Mucosa of stomach (tissue), 1 donor: ENCODE results near the gene CCDC69.

ENCODE experiments used
- H3K27me3 ChIP-seq: one replicate; pipeline ENCODE4 v1.7.0; 2013; ENCODE audit warnings: mild to moderate bottlenecking, low read length; ENCODE audit not compliant: control insufficient read depth, insufficient read depth
- H3K36me3 ChIP-seq: one replicate; pipeline ENCODE4 v1.7.0; 2013; ENCODE audit warnings: low read length; ENCODE audit not compliant: control insufficient read depth, insufficient read depth
- H3K4me1 ChIP-seq: one replicate; pipeline ENCODE4 v1.7.0; 2013; ENCODE audit warnings: mild to moderate bottlenecking, low read length; ENCODE audit not compliant: control insufficient read depth, insufficient read depth
- H3K4me3 ChIP-seq: one replicate; pipeline ENCODE4 v1.7.0; 2013; ENCODE audit warnings: low read length
- H3K9ac ChIP-seq: one replicate; pipeline ENCODE4 v1.7.0; 2013; ENCODE audit warnings: mild to moderate bottlenecking, low read length, moderate library complexity
- H3K9me3 ChIP-seq: one replicate; pipeline ENCODE4 v1.7.0; 2013; ENCODE audit warnings: mild to moderate bottlenecking, low read length, moderate library complexity; ENCODE audit not compliant: control insufficient read depth
- donor health status: Pancreatic carcinoma.

The CCDC69 gene

GRCh38 chr5:151139015-151139414 is 84.9 kb downstream of the CCDC69 start:
- Histone ChIP-seq H3K9ac (no peak overlapping the region), H3K27me3 (no peaks in the 10 kb centered on the region), H3K4me3 (no peak overlapping the region), H3K4me1 (no peaks in the 10 kb centered on the region), H3K9me3 (no peaks in the 10 kb centered on the region), H3K36me3 (no peaks in the 10 kb centered on the region)

DNA sequence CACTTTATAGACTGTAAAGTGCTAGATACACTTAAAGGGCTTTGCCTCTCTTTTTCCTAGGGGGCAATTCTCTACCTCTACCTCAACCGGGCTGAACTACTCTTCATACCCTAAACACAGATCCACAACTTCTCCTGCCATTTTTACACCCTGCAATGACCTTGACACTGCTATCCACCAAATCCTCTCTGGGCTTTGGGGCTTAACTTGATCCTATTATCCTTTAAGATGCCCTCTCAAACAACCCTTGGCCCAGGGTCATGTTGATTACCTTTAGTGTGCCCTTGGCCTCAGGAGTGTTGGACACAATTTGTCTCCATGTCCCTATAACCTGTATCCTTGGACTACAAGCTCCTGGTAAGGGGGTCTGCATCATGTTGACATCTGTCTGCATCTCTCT is 85.8 kb downstream of the CCDC69 start:
- H3K36me3 ChIP-seq, result no peaks in the 10 kb centered on the region
- no peak overlapping the region for H3K9ac ChIP-seq
- no peaks in the 10 kb centered on the region for H3K4me1 ChIP-seq
- H3K9me3 ChIP-seq, result no peaks in the 10 kb centered on the region
- H3K27me3 ChIP-seq, result no peaks in the 10 kb centered on the region
- H3K4me3 ChIP-seq, result no peak overlapping the region

DNA sequence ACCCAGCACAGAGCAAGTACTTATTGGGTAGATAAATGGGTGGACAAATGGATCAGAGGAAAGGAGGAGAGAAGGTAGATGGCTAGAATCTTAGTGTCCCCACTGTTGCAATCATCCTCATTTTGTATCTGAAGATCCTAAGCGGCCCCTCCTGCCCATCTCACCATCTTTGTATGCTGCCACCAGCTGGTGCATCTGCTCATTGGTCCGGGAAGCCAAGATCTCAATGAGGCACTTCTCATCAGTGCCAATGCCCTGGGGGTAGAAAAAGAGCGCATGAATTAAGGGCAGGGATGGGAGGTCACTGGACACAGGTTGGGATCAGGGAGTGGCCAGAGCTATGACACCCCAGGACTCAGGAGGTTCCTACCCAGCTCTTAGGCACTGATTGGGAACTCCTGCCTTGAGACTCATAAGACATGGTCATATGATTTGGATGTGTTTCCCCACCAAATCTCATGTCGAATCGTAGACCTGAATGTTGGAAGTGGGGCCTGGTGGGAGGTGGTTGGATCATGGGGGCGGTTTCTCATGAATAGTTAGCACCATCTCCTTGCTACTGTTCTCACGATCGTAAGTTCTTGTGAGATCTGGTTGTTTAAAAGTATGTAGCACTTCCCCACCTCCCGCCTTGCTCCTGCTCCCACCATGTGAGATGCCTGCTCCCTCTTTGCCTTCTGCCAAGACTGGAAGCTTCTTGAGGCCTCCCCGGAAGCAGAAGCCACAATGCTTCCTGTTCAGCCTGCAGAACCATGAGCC is 86.6 kb downstream of the CCDC69 start:
- no peaks in the 10 kb centered on the region for H3K36me3 ChIP-seq

GRCh38 chr5:151134228-151134627 is 89.7 kb downstream of the CCDC69 start:
- Histone ChIP-seq H3K9me3 (no peaks in the 10 kb centered on the region), H3K4me1 (no peaks in the 10 kb centered on the region), H3K36me3 (no peaks in the 10 kb centered on the region), H3K9ac (no peak overlapping the region), H3K27me3 (no peaks in the 10 kb centered on the region), H3K4me3 (no peak overlapping the region)

More for the DNA sequence above, 86.6 kb downstream of the CCDC69 start:
- no peak overlapping the region for H3K4me3 ChIP-seq
- no peaks in the 10 kb centered on the region for H3K9me3 ChIP-seq
- H3K9ac ChIP-seq, result no peak overlapping the region
- H3K4me1 ChIP-seq, result no peaks in the 10 kb centered on the region
- no peaks in the 10 kb centered on the region for H3K27me3 ChIP-seq

- Histone ChIP-seq H3K4me3 (no peak overlapping the region), H3K36me3 (no peaks in the 10 kb centered on the region), H3K9me3 (no peaks in the 10 kb centered on the region), H3K9ac (no peak overlapping the region), H3K4me1 (no peaks in the 10 kb centered on the region), H3K27me3 (no peaks in the 10 kb centered on the region)
Observed at GRCh38 chr5:151132963-151133362, 90.9 kb downstream of the CCDC69 start.
